ENCODE data around the gene SKIC2. TPM values are rescaled to one million over a fixed set of nuclear protein-coding genes. Genes with fewer than 3 reads are reported as not detected.
A peak's percentile ranks its signal among the peaks of the same experiment; 100 is the strongest.

The SKIC2 gene
- total and polyA plus RNA-seq, 7 donors: 22.1 to 73.4 (median 31.6) TPM

DNA sequence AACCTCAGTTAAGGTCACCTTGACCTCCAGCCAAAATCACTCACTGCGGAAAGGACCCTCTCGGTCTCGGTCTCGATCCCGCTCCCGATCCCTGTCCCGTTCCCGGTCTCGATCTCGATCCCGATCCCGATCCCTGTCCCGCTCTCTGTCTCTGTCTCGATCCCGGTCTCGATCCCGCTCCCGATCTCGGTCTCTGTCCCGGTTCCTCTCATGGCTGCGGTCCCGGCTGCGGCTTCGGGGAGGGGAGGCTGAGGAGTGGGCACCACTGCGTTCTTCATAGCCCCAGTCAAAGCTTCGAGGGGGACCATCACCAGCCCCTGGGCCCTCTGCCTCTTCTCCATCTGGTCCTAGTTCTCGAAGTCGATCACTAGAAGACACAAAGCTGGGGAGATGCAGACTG, 4.5 kb upstream of the SKIC2 start:
- H3K27me3 ChIP-seq: no peaks in the 10 kb centered on the region
- no peak overlapping the region for H3K4me3 ChIP-seq
- intact Hi-C loops (cut with DNase I): loop anchor here (5.0 to 10.0 kb wide), 3 partner anchors 120 to 410 kb away; partner anchors contain the start of genes ATP6V1G2, DDX39B, LY6G5C and NFKBIL1
- H3K36me3 ChIP-seq: peaks cover 25 to 62% (median 42%) of the 10 kb centered on the region in 4 donors
- TF ChIP-seq POLR2A (IDR thresholded peaks at IDR 0.05) (no peak), POLR2AphosphoS5 (IDR thresholded peaks at IDR 0.05) (no peak), EP300 (IDR thresholded peaks at IDR 0.05) (no peak)
- TF ChIP-seq, protein P1, sequence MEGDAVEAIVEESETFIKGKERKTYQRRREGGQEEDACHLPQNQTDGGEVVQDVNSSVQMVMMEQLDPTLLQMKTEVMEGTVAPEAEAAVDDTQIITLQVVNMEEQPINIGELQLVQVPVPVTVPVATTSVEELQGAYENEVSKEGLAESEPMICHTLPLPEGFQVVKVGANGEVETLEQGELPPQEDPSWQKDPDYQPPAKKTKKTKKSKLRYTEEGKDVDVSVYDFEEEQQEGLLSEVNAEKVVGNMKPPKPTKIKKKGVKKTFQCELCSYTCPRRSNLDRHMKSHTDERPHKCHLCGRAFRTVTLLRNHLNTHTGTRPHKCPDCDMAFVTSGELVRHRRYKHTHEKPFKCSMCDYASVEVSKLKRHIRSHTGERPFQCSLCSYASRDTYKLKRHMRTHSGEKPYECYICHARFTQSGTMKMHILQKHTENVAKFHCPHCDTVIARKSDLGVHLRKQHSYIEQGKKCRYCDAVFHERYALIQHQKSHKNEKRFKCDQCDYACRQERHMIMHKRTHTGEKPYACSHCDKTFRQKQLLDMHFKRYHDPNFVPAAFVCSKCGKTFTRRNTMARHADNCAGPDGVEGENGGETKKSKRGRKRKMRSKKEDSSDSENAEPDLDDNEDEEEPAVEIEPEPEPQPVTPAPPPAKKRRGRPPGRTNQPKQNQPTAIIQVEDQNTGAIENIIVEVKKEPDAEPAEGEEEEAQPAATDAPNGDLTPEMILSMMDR (IDR thresholded peaks at IDR 0.05): no peak
- H3K9me3 ChIP-seq: no peaks in the 10 kb centered on the region
- H3K4me1 ChIP-seq: peaks cover 0 to 21% (median 15%) of the 10 kb centered on the region in 4 donors
- no peak overlapping the region for H3K27ac ChIP-seq
- 97% methylated on average over 28 of the region's 28 CpGs for WGBS, 2 donors
- no peak for DNase-seq

DNA sequence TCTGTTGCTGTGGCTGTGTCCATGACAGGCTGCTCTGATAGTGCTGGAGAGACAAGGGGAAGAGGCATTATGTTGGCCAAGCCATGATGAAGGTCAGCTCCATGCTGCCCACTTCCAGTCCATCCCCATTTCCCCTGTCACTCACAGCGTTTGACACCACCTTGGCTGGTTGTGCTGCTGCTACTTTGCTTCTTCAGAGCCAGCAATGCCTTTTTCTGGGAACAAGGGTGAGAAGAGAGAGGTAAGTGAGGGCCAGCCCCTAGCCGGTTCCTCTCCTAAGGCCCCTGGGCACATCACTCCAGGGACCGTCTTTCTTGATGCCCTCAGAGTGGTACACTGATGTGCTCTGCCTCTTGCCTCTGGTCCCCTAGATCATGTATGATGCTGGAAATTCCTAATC, 2.2 kb upstream of the SKIC2 start:
- intact Hi-C loops (cut with DNase I): loop anchor here (10.0 kb wide), 2 partner anchors 122 to 412 kb away; partner anchors contain the start of genes ATP6V1G2, DDX39B and NFKBIL1
- H3K36me3 ChIP-seq: peaks cover 37 to 68% (median 48%) of the 10 kb centered on the region in 4 donors
- WGBS, 2 donors: 66 to 97% methylated on average over 3 of the region's 3 CpGs
- no peak overlapping the region for H3K4me3 ChIP-seq
- H3K27me3 ChIP-seq: no peaks in the 10 kb centered on the region
- DNase-seq: no peak
- TF ChIP-seq POLR2AphosphoS5 (IDR thresholded peaks at IDR 0.05): no peak
- TF ChIP-seq POLR2A (IDR thresholded peaks at IDR 0.05): no peak
- no peak for TF ChIP-seq EP300 (IDR thresholded peaks at IDR 0.05)
- TF ChIP-seq, protein P1 (IDR thresholded peaks at IDR 0.05): no peak
- no peaks in the 10 kb centered on the region for H3K9me3 ChIP-seq
- no peak overlapping the region for H3K27ac ChIP-seq
- peaks cover 0 to 25% (median 22%) of the 10 kb centered on the region in 4 donors for H3K4me1 ChIP-seq

GRCh38 chr6:31958412-31958740, 599 bp upstream of the SKIC2 start:
- H3K4me1 ChIP-seq: peaks cover 0 to 25% (median 22%) of the 10 kb centered on the region in 4 donors
- 6 to 9% methylated on average over 11 of the region's 11 CpGs for WGBS, 2 donors
- H3K36me3 ChIP-seq: peaks cover 48 to 68% (median 54%) of the 10 kb centered on the region in 4 donors
- H3K27me3 ChIP-seq: no peaks in the 10 kb centered on the region
- TF ChIP-seq, protein P1 (IDR thresholded peaks at IDR 0.05): no peak
- no peak for TF ChIP-seq EP300 (IDR thresholded peaks at IDR 0.05)
- TF ChIP-seq POLR2AphosphoS5 (IDR thresholded peaks at IDR 0.05): no peak
- TF ChIP-seq POLR2A (IDR thresholded peaks at IDR 0.05): no peak
- no peak for DNase-seq
- H3K27ac ChIP-seq: peak overlapping the region; percentile 77 to 91 (median 88)
- no peaks in the 10 kb centered on the region for H3K9me3 ChIP-seq
- H3K4me3 ChIP-seq: peak overlapping the region; percentile 65 to 92 (median 83)
- intact Hi-C loops (cut with DNase I): loop anchor here (2.0 to 10.0 kb wide), 3 partner anchors 56 to 414 kb away; partner anchors contain the start of genes ATP6V1G2, DDX39B, NFKBIL1 and ZBTB12

DNA sequence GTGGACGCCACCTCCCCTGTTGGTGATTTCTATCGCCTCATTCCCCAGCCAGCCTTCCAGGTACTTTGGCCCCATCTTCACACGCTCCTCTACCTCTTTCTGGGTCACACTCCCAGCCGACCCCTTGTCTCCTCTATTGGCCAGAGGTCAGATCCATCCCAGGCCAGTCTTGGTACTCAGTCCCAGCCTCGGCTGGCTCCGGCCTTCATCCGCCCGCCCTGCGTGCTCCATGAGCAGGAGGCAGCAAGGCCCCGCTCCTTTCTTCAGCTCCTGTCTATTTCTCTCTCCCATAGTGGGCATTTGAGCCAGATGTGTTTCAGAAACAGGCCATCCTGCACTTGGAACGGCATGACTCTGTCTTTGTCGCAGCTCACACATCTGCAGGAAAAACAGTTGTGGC, 2.6 kb downstream of the SKIC2 start:
- H3K9me3 ChIP-seq: no peaks in the 10 kb centered on the region
- no peak overlapping the region for H3K4me3 ChIP-seq
- H3K36me3 ChIP-seq: peaks cover 31 to 69% (median 53%) of the 10 kb centered on the region in 4 donors
- 96 to 97% methylated on average over 12 of the region's 12 CpGs for WGBS, 2 donors
- no peak for DNase-seq
- no peak overlapping the region for H3K27ac ChIP-seq
- TF ChIP-seq, protein P1 (IDR thresholded peaks at IDR 0.05): no peak
- no peak for TF ChIP-seq EP300 (IDR thresholded peaks at IDR 0.05)
- peaks cover 0 to 25% (median 22%) of the 10 kb centered on the region in 4 donors for H3K4me1 ChIP-seq
- intact Hi-C loops (cut with DNase I): no loop called here
- H3K27me3 ChIP-seq: no peaks in the 10 kb centered on the region

GRCh38 chr6:31963921-31964320, 4.9 kb downstream of the SKIC2 start:
- Histone ChIP-seq H3K27ac (no peak overlapping the region), H3K36me3 (peaks cover 27 to 86% (median 71%) of the 10 kb centered on the region in 4 donors), H3K27me3 (no peaks in the 10 kb centered on the region), H3K4me1 (peaks cover 0 to 12% (median 9%) of the 10 kb centered on the region in 4 donors), H3K9me3 (no peaks in the 10 kb centered on the region), H3K4me3 (no peak overlapping the region)
- intact Hi-C loops (cut with DNase I): no loop called here
- DNase-seq: no peak
- 96% methylated on average over 19 of the region's 19 CpGs for whole genome bisulfite sequencing, 2 donors
- TF ChIP-seq POLR2AphosphoS5 (IDR thresholded peaks at IDR 0.05): no peak
- TF ChIP-seq, protein P1 (IDR thresholded peaks at IDR 0.05): no peak
- no peak for TF ChIP-seq POLR2A (IDR thresholded peaks at IDR 0.05)
- no peak for TF ChIP-seq EP300 (IDR thresholded peaks at IDR 0.05)

Measured in sigmoid colon (tissue), 7 donors.